ENCODE data around the gene LITAF.
"Not testable (repeated sequence)": the region's sequence is repeated elsewhere in the genome, so short reads cannot be mapped to it uniquely, and the experiment has no call there.

The LITAF gene

GRCh38 chr16:11620243-11621003, 33.7 kb upstream of the LITAF start:
- DNase-seq = no peak

- DNase-seq = no peak
Observed at GRCh38 chr16:11619327-11619851, 32.7 kb upstream of the LITAF start.

GRCh38 chr16:11618107-11618717, 31.5 kb upstream of the LITAF start:
- no peak for DNase-seq

GRCh38 chr16:11615748-11616447, 29.2 kb upstream of the LITAF start:
- DNase-seq = no peak

GRCh38 chr16:11614587-11615175, 28.0 kb upstream of the LITAF start:
- no peak for DNase-seq

- DNase-seq = no peak
Observed at GRCh38 chr16:11613381-11614303, 26.9 kb upstream of the LITAF start.

- DNase-seq = no peak
Observed at GRCh38 chr16:11612665-11613025, 25.9 kb upstream of the LITAF start.

GRCh38 chr16:11611871-11612664, 25.3 kb upstream of the LITAF start:
- no peak for DNase-seq

- DNase-seq = no peak
Observed at GRCh38 chr16:11610580-11610979, 23.9 kb upstream of the LITAF start.

- no peak for DNase-seq
Observed at GRCh38 chr16:11610121-11610505, 23.4 kb upstream of the LITAF start.

GRCh38 chr16:11609474-11610120, 22.9 kb upstream of the LITAF start:
- DNase-seq = no peak

GRCh38 chr16:11605891-11606290, 19.2 kb upstream of the LITAF start:
- DNase-seq = no peak

GRCh38 chr16:11605564-11605886, 18.8 kb upstream of the LITAF start:
- DNase-seq = no peak

GRCh38 chr16:11604783-11605563, 18.3 kb upstream of the LITAF start:
- DNase-seq = no peak

GRCh38 chr16:11604296-11604695, 17.6 kb upstream of the LITAF start:
- not testable (repeated sequence) for DNase-seq

- DNase-seq = no peak
Observed at GRCh38 chr16:11603331-11603750, 16.6 kb upstream of the LITAF start.

GRCh38 chr16:11602321-11602720, 15.6 kb upstream of the LITAF start:
- DNase-seq = no peak

- no peak for DNase-seq
Observed at GRCh38 chr16:11601911-11602310, 15.2 kb upstream of the LITAF start.

- no peak for DNase-seq
Observed at GRCh38 chr16:11601425-11601824, 14.7 kb upstream of the LITAF start.

GRCh38 chr16:11599579-11599978, 12.9 kb upstream of the LITAF start:
- DNase-seq = no peak

Measured in stimulated activated CD4-positive, alpha-beta T cell treated with anti-CD3 and anti-CD28 coated beads, Interleukin-4, amount 100 ng/mL, for 24 hours (primary cell).